NCI-H146 treated with DMSO at 0.1 percent for 48 hours (cell line): Measurements from ENCODE around the gene PTPN5.
"Not testable (repeated sequence)": the region's sequence is repeated elsewhere in the genome, so short reads cannot be mapped to it uniquely, and the experiment has no call there.

Experiments
- DNase-seq: peaks from one replicate; lab custom pipeline; 2025; ENCODE audit not compliant: unreplicated experiment; lab: John Stamatoyannopoulos, UW

The PTPN5 gene

DNA sequence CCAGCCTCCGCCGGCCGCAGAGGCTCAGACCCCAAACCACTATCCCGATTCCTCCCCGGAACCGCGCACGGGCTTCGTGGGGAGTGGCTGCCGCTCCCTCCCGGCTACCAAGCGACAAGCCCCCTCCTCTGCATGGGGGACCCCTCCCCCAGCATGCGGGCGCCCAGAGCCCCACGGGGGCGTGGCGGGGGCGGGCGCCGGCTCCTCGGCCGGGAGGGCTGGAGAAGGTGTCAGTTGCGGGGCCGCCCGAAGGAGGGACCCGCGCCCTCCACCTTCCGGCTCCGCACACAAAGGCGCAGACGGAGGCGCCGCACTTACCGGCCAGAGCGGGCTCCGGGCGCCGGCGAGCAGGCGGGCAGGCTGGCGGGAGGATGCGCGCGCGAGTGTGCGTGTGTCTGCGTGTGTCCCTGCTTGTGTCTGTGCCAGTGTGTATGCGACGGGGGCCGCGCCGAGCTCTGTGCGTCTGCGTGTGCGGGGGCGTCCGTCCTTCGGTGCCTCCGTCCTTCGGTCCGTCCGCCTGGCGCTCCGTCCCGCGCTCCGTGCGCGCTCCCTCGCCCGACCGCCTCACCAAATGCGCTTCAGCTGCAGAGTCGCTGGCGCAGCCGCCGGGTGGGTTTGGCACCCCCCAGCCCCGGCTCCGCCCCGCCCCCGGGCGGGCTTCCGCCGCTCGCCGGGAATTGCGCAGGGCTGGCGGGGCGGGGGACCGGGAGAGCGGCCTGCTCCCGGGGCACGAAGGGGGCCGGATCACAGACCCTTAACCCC, at the start of gene PTPN5:
Gene PTPN5 (minus strand): TSS at position 592 of the 762 bp plus-strand sequence. CDS start 19,840 bp downstream, outside the sequence.
- no peak for DNase-seq

DNA sequence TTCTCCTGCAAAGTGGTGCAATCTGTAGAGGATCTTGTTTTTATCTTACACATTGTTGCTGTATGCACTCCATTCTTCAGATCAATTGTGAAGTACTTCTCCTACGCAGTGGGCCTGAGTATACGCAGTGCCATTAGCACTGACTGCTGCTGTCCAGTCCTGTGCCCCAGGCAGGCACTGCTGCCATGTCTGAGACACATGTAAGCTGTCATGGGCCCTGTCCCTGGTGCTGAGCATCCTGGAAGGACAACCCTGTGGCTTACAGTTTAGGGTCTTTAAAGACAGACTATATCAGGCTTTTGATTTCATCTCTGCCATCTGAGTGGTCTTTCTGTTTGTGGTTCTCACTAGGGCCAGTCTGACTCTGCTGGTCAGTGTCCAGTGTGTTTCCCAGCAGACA, 44.8 kb upstream of the PTPN5 start:
- DNase-seq: no peak

GRCh38 chr11:18834754-18835466, 43.3 kb upstream of the PTPN5 start:
- DNase-seq: no peak

- DNase-seq: not testable (repeated sequence)
Measured at GRCh38 chr11:18820160-18820559, 28.6 kb upstream of the PTPN5 start.

DNA sequence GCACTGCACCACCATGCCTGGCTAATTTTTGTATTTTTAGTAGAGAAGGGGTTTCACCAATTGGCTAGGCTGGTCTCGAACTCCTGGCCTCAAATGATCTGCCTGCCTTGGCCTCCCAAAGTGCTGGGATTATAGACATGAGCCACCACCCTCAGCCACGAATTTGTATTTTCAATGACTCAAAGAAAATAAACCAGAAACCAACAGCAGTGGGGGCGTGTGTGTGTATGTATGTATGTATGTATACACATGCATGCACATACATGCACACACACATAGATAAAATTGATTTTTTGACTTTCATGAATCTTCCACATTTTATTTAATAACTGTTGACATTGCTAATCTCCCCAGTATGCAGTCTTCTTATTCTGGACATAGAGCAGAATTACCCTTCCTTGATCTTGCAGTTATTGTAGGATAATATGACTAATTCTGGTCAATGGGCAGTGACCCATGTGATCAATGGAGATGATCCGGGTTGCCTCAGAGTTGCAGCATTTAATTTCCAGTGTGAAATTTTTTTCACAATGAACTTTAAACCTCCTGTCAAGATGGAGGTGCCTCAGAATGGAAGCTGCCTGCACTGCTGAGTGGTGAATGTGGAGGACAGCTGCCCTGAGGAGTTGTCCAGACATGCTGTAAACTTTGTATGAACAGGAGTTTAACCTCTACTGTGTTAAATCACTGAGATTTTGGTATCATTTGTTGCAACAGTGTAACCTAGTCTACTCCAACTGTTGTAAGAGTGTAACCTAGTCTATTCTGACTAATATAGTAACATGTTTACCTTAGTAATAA, 12.8 kb upstream of the PTPN5 start:
- no peak for DNase-seq

DNA sequence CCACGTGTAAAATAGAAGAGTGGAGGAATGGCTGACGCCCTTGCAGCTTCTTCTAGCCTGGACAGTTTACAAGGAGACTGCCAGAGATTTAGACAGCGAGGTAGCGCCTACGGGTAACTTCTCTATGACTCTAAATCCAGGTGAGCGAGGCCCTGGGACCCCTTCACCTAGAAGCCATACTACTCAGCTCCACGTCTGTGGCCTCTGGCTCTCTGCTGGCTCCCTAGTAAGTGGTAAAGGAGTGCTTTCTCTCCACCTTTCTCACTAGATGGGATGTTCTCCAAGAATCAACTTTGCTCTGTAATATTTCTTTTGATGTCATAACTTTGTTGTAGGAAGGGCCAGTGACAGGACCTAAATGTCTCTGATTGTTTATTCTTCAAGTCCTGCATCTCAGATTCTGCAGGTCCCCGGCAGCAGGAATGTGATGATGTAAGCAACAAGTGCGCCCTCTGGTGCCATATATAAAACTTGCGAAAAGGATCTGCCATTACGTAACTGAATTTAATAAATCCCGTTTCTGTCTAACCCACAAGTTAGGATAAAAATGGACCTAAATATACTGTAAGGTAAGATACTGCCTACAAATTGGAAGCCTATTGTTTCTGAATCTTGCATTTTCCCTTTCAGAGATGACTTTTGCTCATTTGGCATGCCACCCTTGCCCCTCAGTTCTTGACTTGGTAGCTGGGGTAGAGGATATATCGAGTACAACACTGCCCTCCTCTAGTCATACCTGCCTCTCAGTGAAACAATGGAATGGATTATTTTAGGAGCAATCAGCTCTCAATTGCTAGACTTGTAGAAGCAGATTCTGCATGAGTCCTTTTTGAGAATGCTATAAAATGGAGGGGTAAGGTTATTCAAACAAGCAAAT, 11.0 kb upstream of the PTPN5 start:
- DNase-seq: no peak

- DNase-seq: no peak
Measured at GRCh38 chr11:18798799-18799469, 7.3 kb upstream of the PTPN5 start.

DNA sequence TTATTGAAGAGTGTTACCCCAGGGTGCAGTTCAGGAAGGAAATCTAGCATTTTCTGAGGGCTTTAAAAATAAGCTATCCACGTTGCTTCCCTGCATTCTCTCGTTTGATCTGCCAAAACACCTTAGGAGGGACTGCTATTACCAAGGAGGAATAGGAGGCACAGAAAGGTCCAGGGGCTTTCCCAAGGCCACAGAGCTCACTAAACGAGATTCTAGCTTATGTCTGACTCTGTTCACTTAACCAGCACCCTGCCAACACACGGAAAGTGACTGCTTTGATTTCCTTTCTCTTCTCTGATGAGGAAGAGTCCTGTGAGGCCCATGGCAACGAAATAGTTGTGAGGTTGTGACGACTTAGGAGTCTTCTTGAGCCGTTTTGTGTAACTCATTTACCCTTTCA, 3.4 kb upstream of the PTPN5 start:
- DNase-seq: no peak

- DNase-seq: no peak
Measured at GRCh38 chr11:18792827-18793226, 1.2 kb upstream of the PTPN5 start.

DNA sequence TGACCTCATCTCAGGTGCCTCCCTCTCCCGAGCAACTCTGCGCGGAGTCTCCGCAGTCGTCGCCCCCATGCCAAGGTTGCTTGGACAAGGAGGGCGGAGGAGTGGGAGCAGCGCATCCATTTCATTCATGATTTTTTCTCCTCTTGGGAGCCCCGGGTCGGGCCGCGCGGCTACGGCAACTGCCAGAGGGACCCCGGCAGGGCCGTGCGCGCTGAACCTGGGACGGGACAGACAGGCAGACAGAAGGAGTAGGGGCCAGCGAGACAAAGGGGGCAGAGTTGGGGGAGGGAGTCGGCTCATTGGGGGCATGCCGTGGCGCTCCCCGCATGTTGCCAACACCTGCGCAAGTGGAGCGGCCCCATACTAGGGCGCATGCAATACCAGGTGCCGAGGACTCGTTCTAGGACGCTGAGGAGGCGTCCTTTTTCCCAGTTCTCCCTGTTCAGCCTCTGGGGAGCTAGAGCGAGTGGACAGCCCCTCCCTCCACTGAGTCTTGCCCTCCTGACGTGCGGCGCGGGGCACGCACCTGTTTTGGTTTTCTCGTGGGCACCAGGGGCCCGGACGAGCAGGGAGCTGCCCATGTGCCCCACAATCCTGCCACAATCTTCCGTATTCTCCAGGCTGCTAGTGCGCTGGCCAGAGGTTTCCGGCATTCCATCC, 501 bp upstream of the PTPN5 start:
- DNase-seq: no peak

GRCh38 chr11:18790883-18791206, 753 bp downstream of the PTPN5 start:
- no peak for DNase-seq

DNA sequence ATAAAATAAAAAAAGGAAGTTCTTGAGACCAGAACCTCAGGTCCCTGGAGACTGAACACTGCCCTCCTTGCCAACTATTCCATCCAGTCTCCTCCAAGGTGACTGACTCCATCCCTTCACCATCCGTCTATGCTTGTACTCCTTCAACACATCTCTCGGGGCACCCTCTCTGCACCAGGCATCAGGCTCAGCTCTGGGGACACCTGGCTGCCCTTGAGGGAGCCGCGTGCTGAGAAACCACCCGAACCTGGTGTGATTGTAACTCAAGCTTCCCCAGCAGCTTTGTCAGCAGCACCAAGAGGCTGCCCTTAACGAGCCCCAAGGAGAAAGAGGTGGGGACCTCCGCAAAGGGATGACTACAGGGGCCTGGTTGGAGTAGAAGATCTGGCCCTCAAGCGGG, 1.7 kb downstream of the PTPN5 start:
- no peak for DNase-seq

GRCh38 chr11:18785411-18785810, 6.2 kb downstream of the PTPN5 start:
- DNase-seq: no peak

DNA sequence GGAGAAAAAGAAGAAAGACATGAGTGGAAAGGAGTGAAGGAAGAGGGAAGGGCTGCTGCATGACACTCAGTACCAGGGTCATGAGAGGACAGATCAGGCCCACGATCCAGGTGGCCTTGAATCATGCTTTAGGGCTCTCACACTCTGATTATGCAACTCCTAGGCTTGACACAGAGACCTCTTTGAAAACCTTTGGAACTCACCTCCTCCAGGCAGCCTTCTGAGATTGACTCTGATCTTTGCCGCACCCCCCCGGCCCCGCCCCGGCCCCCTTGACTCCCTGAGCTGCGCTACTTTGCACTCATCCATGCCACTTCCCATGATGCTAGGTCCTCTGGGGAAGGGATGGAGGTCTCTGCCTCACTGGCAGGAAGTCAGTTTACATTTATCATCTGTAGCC, 10.7 kb downstream of the PTPN5 start:
- no peak for DNase-seq

GRCh38 chr11:18780329-18780728, 11.3 kb downstream of the PTPN5 start:
- no peak for DNase-seq

DNA sequence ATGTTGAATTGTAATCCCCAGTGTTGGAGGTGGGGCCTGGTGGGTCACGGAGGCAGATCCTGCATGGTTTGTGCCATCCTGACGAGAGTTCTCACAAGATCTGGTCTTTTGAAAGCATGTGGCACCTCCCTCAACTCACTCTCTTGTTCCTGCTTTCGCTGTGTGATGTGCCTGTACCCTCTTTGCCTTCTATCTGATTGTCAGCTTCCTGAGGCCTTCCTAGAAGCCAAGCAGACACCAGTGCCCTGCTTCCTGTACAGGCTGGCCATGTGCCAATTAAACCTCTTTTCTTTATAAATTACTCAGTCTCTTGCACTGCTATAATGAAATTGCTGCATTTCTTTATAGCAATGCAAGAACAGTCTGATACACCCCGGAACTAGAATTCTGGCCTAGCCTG, 13.1 kb downstream of the PTPN5 start:
- DNase-seq: no peak

- no peak for DNase-seq
Measured at GRCh38 chr11:18776324-18776723, 15.3 kb downstream of the PTPN5 start.

- no peak for DNase-seq
Measured at GRCh38 chr11:18775492-18776292, 15.9 kb downstream of the PTPN5 start.

- DNase-seq: no peak
Measured at GRCh38 chr11:18774801-18775200, 16.8 kb downstream of the PTPN5 start.
